CD4-positive, alpha-beta T cell treated with Interleukin-10 for 1 hour (primary cell): Measurements from ENCODE around the gene GOLGA7B.

ENCODE experiments used
- DNase-seq: peaks from one replicate; pipeline ENCODE4 v3.0.0-alpha.2; 2020

The GOLGA7B gene

DNA sequence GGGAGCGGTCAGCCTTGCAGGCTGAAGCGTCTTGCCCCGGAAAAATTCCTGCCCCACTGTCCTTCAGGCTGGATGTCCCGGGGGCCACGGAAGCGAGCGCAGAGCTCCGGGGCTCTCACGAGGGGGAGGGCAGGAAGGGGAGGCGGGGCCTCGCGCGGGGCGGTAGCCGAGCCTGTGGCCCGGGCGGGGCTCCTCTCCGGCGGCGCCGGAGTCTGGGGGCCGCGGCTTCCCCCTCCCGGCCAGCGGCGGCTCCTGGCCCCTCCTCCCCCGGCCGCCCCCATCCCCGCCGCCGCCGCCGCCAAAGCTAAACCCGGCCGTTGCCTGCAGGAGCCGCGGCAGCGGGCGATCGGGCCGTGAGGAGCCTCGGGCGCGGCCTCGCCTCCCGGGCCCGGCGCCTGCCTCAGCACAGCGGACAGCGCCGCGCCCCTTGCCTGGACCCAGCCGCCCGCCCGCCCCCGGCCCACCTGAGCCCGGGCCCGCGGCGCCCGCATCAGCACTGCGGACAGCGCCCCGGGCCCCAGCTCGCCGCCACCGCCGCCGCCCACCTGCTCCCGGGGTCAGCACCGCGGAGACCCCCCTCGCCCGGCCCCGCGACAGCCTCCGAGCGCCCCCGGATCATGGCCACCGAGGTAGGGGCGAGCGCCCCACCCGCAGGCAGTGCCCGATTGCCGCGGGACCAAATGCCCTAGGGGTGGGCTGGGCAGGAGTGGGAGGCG, at the start of gene GOLGA7B:
Gene GOLGA7B, plus strand, starts transcription at position 157 of the 716 bp plus-strand sequence. Its CDS starts 461 bp downstream, at position 618.
- peak; percentile 64 for DNase-seq

GRCh38 chr10:97800474-97800873, 49.2 kb upstream of the GOLGA7B start:
- no peak for DNase-seq

GRCh38 chr10:97801422-97801821, 48.2 kb upstream of the GOLGA7B start:
- DNase-seq = no peak

GRCh38 chr10:97805096-97805884, 44.4 kb upstream of the GOLGA7B start:
- DNase-seq = no peak

- DNase-seq = no peak
Measured at GRCh38 chr10:97805949-97806348, 43.7 kb upstream of the GOLGA7B start.

GRCh38 chr10:97810446-97810845, 39.2 kb upstream of the GOLGA7B start:
- no peak for DNase-seq

GRCh38 chr10:97811958-97812357, 37.7 kb upstream of the GOLGA7B start:
- DNase-seq = no peak

- DNase-seq = no peak
Measured at GRCh38 chr10:97812696-97813095, 36.9 kb upstream of the GOLGA7B start.

DNA sequence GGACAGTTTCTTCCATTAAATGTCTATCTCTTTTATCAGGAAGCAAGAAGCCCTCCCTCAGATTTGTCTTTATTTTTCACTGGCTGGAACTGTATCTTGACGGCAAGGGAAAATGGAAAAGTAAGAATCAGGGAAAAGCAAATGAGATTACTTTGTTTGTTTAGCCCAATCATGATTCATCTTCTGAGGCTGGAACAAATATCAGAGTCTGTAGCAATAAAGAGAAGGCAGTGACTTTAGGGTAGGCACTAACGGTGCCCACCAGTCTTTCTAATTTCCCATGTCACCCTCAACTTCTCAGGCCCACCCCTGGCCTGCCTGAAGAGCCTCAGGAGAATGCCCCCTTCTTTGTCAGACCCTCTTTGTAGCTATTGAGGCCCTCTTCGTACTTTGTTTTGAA, 36.3 kb upstream of the GOLGA7B start:
- no peak for DNase-seq

DNA sequence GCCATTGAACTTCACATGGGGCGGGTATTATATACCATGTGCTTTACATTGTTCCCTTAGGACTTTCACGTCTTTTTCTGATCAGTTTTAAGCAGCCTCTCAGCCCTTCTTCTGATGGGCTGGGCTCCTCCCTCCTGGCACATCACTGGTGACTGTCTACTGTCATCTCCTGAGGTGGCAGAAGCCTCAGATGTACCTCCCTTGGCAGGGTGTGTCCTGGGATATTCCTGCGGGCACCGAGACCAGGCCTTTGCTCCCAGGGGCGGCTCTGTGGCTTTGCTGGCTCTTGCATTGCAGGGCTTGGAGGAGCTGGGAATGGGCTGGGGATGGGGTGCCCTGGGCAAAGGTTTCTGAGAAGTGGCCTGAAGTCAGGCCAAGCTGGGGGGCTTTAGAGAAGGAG, 34.6 kb upstream of the GOLGA7B start:
- DNase-seq = no peak

GRCh38 chr10:97816609-97817008, 33.0 kb upstream of the GOLGA7B start:
- DNase-seq = no peak

DNA sequence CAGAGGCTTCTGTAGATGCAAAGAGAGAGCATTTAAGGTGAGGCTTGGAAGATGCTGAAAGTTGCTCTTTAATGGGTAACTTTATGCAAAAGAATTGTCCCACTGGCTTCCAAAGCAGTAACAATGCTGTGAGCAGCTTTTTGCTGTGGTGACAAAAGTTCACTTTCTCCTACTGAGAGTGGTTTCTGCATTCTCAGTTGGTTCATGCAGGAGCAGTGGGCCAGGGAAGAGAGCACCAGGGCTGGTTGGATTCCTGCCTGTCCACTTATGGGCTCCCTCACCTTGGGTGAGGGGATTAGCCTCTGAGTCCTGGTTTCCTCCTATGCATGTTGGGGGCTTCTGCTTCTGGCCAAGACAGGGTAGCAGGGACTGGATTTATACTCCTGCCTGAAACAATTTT, 31.1 kb upstream of the GOLGA7B start:
- no peak for DNase-seq

DNA sequence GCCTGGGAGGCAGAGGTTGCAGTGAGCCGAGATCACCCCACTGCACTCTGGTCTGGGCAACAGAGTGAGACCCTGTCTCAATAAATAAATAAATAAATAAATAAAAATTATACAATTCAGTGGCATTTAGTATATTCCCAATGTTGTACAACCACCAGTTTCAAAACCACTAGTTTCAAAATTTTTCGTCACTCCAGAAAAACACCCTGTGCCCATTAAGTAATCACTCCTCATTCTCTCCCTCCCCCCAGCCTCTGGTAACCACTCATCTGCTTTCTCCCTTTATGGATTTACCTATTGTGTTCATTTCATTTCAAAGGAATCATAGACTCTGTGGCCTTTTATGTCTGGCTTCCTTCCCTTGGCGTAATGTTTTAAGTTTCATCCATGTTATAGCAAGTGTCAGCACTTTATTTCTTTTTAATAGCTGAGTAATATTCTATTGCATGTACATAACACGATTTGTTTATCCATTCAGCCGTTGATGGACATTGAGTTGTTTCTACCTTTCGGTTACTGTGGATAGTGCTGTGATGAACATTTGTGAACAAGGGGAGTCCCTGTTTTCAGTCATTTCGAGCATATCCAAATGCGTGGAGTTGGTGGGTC, 29.4 kb upstream of the GOLGA7B start:
- no peak for DNase-seq

DNA sequence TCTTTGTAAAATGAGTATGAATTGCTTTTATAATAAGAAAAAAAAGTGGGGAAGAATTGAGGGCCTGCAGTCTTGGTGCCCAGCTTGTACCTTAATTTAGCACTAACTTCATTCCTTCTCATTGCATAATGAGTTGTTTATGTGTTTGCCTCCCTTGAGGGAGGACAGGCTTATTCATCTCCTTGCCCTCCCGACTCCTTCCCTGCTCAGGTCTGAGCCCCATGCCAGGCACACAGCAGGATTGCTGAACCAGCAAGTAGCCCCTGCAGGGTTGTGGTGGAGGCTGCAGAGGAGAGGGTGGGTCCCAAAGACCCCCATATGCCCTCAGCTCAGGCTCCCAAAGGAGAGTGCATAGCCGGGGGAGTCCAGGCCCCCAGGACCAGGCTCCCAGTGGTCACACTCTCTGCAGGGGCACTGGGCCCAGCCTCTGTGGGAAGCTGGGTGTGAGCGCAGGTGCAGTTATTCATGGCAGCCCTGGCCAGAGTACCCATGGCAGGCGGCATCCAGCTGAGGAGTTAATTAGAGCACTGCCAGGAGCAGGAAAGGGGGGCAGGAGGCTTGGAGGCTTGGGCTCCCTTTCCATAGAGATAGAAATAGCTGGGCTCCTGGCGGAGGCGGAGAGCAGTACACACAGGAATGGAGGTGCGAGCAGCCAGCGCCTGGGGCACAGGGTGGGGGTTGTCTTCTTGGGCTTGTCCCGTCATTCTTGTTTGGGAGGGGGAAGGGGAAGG, 28.2 kb upstream of the GOLGA7B start:
- no peak for DNase-seq

GRCh38 chr10:97822261-97822687, 27.4 kb upstream of the GOLGA7B start:
- no peak for DNase-seq

- DNase-seq = no peak
Measured at GRCh38 chr10:97823734-97824133, 25.9 kb upstream of the GOLGA7B start.

DNA sequence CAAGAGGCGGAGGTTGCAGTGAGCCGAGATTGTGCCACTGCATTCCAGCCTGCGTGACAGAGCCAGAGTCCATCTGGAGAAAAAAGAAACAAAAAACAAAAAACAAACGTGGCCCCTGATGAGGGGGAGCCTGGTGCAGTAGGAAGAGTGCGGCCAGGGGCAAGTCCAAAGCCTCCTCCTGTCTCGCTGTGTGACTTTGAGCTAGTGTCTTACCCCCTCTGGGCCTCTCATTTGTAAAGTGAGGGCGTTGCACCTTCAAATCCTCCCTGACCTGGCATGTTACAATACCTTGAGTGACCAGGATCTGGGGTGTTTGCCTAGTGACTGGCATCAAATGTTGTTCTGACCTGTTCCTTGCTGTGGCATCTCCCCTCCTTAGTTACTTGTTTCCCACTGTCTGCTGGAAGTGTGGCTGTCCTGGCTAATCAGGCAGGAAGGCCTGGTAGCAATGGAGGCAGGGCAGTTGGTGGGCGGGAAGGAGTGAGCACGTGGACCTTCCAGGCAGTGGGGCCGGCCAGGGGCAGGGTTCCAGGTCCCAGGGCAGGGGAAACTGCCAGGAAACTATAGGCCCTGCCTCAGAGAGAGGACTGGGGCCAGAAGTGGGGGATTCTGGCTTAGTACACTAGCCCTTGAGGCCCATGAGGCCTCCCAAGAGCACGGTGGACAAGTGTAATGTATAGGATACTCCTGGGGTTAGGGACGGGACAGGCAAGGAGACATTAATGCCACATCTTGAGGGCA, 24.5 kb upstream of the GOLGA7B start:
- DNase-seq = no peak

DNA sequence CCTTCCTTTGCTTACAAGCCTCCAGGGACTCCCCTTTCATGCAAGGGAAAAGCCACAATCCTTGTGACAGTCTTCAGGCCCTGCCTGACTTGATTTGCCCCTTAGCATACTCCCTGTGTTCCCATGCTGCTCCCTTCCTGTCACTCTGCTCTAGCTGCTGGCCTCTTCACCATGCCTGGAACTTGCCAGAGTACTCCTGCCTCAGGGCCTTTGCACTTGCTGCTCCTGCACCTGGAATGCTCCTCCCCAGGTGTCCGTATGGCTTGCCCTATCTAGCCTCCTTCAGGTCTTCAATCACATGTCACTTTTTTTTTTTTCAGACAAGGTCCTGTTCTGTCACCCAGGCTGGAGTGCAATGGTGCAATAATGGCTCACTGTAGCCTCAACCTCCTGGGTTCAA, 22.8 kb upstream of the GOLGA7B start:
- no peak for DNase-seq

DNA sequence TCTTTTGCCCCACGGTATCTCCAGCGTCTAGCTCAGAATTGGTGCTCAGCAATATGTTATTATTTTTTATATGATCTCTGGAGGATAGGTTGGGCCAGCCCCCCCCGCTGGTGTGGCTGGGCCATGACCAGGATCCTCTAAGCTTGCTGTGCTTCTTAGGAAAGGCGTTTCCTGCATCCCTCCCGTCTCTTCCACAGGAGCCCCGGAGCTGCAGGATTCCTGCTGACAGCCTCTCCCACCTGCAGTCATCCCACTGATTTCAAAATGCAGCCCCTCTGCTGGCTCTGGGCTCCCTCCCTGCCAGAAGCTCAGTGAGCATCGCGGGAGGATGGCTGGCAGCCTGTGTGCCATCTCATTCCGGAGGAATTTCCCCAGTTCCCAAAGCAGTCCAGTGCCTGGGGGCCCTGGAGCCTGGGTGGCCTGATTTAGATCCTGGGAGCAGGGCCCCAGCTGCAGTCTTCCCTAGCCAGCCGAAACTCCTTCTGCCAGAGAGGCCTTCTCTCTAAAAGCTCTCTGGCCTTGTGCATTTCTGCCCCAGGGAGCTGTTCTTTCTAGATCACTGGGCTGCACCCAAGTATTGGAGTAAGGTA, 21.8 kb upstream of the GOLGA7B start:
- DNase-seq = no peak

GRCh38 chr10:97828721-97829120, 20.9 kb upstream of the GOLGA7B start:
- no peak for DNase-seq

- DNase-seq = no peak
Measured at GRCh38 chr10:97830064-97830463, 19.6 kb upstream of the GOLGA7B start.

DNA sequence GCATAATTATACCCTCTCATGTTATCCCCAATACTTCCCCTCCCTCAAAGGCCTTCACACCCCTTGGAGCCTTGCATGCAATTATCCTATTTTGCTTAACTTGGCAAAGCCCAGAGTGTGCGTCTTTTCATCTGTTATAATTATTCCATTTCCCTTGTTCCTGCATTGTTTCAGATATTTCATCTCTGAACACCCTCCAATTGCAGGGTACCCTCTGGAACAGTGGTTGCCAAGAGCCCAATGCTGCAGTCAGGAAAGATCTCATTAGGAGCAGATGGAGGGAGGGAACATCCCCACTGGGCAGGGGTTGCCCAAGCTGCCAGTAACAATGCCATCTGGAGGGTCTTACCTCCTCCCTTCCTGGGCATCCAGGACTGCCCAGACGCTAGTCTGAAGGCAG, 18.4 kb upstream of the GOLGA7B start:
- DNase-seq = no peak
